GM20000 (cell line): ENCODE measurements around the gene GINS2.

Source experiments
- DNase-seq: peaks from one replicate; pipeline ENCODE4 v3.0.0; 2012; ENCODE audit warnings: low spot score
- TF ChIP-seq, protein P1 (sequence below): IDR thresholded peaks from 2 replicates; pipeline ENCODE4 v1.5.1; 2012; ENCODE audit warnings: mild to moderate bottlenecking, control low read depth; ENCODE audit errors: extremely low read depth, missing control alignments

GINS2 gene

DNA sequence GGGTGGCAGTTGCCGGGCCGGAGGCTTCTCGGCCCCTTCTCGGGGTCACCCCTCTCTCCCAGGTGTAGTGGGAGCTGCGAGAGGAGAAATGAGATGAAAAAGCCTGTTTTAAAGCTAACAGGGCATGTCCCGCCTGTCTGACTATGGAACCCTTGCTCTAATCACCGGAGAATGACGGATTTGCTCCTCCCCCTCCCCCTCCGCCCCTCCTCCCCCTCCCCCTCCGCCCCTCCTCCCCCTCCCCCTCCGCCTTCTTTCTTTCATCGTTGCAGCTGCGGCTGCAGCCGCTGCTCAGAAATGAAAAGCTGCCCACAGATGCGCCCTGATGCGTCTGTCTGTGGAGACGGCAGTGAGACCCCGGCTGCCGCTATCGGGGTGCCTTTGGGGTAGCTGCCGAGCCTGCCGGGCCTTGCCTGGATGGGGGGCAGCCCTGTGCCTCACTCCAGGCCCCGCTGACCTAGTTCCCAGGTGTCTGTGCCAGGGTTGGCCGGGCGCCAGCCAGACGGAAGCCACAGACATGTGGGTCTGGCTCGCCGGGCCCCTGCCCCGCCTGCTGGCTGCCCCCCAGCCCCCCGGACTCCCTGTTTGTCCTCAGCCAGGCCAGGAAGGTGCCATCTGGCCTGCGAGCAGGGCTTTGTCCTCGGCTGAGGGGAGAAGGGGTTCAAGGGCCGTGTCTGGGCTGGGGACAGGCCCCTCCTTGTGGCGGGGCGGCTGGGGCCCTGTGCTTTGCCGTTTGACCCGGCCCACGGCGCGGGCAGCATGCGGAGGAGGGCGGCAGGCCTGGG is 37.7 kb downstream of the GINS2 start:
- TF ChIP-seq, protein P1, sequence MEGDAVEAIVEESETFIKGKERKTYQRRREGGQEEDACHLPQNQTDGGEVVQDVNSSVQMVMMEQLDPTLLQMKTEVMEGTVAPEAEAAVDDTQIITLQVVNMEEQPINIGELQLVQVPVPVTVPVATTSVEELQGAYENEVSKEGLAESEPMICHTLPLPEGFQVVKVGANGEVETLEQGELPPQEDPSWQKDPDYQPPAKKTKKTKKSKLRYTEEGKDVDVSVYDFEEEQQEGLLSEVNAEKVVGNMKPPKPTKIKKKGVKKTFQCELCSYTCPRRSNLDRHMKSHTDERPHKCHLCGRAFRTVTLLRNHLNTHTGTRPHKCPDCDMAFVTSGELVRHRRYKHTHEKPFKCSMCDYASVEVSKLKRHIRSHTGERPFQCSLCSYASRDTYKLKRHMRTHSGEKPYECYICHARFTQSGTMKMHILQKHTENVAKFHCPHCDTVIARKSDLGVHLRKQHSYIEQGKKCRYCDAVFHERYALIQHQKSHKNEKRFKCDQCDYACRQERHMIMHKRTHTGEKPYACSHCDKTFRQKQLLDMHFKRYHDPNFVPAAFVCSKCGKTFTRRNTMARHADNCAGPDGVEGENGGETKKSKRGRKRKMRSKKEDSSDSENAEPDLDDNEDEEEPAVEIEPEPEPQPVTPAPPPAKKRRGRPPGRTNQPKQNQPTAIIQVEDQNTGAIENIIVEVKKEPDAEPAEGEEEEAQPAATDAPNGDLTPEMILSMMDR, result no peak
- no peak for DNase-seq

DNA sequence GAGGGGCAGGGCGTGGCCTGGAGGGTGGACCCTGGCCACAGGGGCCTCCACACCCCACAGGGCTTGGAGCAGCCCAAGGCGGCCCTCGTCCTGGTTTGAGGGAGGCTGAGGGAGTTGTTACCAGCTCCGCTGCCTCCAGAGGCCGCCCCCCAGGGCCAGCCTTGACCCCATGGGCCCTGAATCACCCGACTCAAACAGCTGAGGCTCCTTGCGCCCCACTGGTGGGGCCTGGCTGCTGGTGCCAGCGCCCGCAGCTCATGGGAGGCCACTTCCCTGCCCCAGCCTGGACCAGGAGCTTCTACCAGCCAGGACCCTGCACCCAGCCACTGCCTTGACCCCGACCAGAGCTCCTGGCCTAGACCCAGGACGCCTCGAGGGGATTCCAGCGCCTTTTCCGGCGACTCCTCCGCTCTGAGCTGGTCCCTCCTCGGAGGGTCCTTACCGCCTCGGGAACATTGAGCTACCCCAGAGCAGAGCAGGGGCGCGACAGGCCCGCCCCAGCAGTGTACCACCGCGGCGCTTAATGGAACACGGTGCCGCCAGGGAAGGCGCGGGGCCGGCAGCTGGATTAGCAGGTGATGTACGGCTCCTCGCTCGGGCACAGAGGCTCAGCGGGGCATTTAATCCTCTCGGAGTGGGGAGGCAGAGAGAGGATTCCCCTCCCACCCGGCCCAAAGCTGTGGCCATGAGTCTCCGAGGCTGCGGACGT is 38.5 kb downstream of the GINS2 start:
- TF ChIP-seq, protein P1, result no peak
- no peak for DNase-seq

DNA sequence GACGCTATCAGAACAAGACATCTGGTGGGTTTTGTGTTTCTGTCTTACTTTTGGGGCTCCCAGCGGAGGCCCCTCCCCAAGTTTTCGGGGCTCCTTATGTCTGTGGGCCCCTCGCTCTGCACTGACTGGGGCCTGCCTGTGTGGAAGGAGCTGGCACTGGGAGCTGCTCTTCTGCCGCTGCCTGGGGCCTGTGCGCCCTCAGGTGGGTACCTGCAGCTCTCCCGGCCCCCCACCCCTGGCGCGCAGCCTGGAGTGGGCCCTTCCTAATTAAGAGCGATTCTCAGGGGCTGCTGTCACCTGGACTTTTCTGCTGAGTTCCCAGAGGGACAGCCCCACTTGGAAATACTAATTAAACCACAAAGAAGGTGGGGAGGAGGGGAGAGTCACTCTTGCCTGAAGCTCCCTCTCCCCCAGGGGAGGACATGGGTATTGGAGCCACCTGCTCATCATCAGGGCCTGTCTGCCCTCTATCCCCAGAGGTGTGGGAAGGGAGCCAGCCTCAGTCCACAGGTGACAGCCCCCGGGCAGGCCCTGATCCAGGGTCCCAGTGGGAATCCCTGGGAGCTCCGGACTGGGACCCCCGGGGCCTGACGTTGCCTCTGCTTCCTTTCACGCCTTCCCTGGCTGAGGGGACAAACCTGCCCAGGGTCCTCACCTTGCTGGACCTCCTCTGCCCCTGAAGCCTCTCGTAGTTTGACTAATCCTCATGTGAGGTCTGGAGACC is 39.2 kb downstream of the GINS2 start:
- TF ChIP-seq, protein P1, result no peak
- no peak for DNase-seq

DNA sequence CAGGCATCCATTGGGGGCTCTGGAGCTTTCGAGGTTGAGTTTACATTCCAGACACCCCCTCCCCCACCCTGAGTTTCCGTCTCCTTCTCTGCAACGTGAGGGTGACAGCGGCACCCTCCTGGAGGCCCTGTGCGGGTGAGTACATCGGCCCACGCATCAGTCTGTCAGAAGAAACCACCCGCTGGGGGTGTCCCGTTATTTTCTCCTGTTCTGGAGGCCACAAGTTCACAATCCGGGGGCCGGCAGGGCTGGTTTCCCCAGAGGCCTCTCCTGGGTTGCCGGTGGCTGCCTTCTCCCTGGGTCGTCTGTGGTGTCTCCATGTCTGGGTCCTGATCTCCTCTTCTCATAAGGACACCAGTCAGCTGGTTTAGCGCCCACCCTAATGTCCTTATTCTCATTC is 39.9 kb downstream of the GINS2 start:
- no peak for DNase-seq
- TF ChIP-seq, protein P1, result no peak

DNA sequence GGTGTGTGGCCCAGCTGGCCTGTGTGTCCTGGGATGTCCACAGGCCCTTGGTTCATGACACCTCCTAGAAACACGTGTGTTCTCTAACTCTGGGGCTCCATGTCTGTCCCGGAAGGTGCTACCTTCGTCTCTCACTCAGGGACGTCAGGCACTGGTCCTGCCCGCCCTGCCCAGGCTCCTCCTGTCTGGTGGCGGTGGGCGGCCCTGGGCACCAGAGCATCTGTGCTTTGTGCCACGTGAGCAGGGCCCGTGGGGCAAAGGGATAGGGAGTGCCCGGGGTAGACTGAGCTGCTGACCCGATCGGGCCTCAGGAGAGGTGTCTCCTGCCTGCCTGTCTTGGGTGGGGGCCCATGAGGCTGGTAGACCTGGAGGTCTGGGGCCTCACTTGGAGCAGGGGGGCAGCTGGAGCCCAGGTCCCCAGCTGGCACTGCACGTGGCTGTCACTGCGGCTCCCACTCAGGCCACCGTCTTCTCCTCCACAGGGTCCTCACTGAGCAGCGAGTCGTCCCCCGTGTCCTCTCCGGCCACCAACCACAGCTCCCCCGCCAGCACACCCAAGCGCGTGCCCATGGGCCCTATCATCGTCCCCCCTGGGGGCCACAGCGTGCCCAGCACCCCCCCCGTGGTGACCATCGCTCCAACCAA is 40.6 kb downstream of the GINS2 start:
- no peak for DNase-seq
- TF ChIP-seq, protein P1, result no peak

DNA sequence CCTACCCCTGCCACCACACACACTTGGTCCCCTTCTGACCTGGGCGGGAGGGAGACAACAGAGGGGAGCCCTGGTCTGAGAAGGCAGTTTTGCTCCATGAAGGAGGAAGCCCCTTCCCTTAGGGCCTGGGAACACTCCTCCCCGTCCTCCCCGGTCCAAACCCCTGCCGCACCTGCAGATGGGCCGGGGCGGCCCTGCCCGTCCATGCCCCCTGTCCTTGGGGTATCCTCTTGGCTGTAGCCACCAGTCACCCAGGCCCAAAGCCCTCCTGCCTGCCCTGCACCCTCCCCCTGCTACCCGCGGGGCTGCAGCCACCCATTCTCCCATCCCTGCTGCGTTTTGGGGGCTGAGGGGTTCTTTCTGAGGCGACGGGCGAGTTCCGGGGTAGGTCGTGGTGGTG is 41.8 kb downstream of the GINS2 start:
- DNase-seq, result no peak

More for the DNA sequence above, 41.8 kb downstream of the GINS2 start:
- TF ChIP-seq, protein P1, result no peak
